ENCODE results near the gene RFX1.

Gene RFX1

GRCh38 chr19:13990085-13990484 lies 16.0 kb downstream of the RFX1 start:
- peaks cover 44% of the 10 kb centered on the region for H3K36me3 ChIP-seq
- no peak overlapping the region for H3K27ac ChIP-seq
- H3K27me3 ChIP-seq, result no peaks in the 10 kb centered on the region
- H3K4me3 ChIP-seq (ENCODE audit: low read depth in 1 of 2, low read length in 1 of 2), result no peak overlapping the region
- H3K4me1 ChIP-seq (ENCODE audit: control insufficient read depth in 1 of 2, insufficient read depth in 1 of 2, low read depth in 1 of 2, low read length in 1 of 2), result peaks cover 24 to 26% of the 10 kb centered on the region in 2 experiments
- H3K9me3 ChIP-seq, result no peaks in the 10 kb centered on the region
- no peak for TF ChIP-seq CTCF (IDR thresholded peaks at IDR 0.05)

- TF ChIP-seq CTCF (IDR thresholded peaks at IDR 0.05), result no peak
- Histone ChIP-seq H3K36me3 (peaks cover 44% of the 10 kb centered on the region), H3K4me3 (ENCODE audit: low read depth in 1 of 2, low read length in 1 of 2) (no peak overlapping the region), H3K4me1 (ENCODE audit: control insufficient read depth in 1 of 2, insufficient read depth in 1 of 2, low read depth in 1 of 2, low read length in 1 of 2) (peaks cover 24 to 26% of the 10 kb centered on the region in 2 experiments), H3K9me3 (no peaks in the 10 kb centered on the region), H3K27me3 (no peaks in the 10 kb centered on the region), H3K27ac (no peak overlapping the region)
Measured at GRCh38 chr19:13989487-13989886, 16.6 kb downstream of the RFX1 start.

- Histone ChIP-seq H3K36me3 (peaks cover 43% of the 10 kb centered on the region), H3K4me3 (ENCODE audit: low read depth in 1 of 2, low read length in 1 of 2) (peak overlapping the region; percentile 12 to 37), H3K27ac (peak overlapping the region; percentile 84), H3K27me3 (no peaks in the 10 kb centered on the region), H3K4me1 (ENCODE audit: control insufficient read depth in 1 of 2, insufficient read depth in 1 of 2, low read depth in 1 of 2, low read length in 1 of 2) (peaks cover 24 to 26% of the 10 kb centered on the region in 2 experiments), H3K9me3 (no peaks in the 10 kb centered on the region)
- TF ChIP-seq CTCF (IDR thresholded peaks at IDR 0.05), result no peak
Measured at GRCh38 chr19:13987101-13987890, 18.8 kb downstream of the RFX1 start.

GRCh38 chr19:13986348-13986904 lies 19.7 kb downstream of the RFX1 start:
- Histone ChIP-seq H3K27ac (peak overlapping the region; percentile 84), H3K36me3 (peaks cover 43% of the 10 kb centered on the region), H3K4me1 (ENCODE audit: control insufficient read depth in 1 of 2, insufficient read depth in 1 of 2, low read depth in 1 of 2, low read length in 1 of 2) (peaks cover 24 to 26% of the 10 kb centered on the region in 2 experiments), H3K27me3 (no peaks in the 10 kb centered on the region), H3K9me3 (no peaks in the 10 kb centered on the region), H3K4me3 (ENCODE audit: low read depth in 1 of 2, low read length in 1 of 2) (peak overlapping the region; percentile 12 to 37)
- no peak for TF ChIP-seq CTCF (IDR thresholded peaks at IDR 0.05)

- Histone ChIP-seq H3K9me3 (no peaks in the 10 kb centered on the region), H3K4me1 (ENCODE audit: control insufficient read depth in 1 of 2, insufficient read depth in 1 of 2, low read depth in 1 of 2, low read length in 1 of 2) (peaks cover 24 to 26% of the 10 kb centered on the region in 2 experiments), H3K4me3 (ENCODE audit: low read depth in 1 of 2, low read length in 1 of 2) (peak overlapping the region; percentile 12 to 37), H3K27me3 (no peaks in the 10 kb centered on the region), H3K36me3 (peaks cover 43% of the 10 kb centered on the region), H3K27ac (peak overlapping the region; percentile 84)
- TF ChIP-seq CTCF (IDR thresholded peaks at IDR 0.05), result no peak
Measured at GRCh38 chr19:13985771-13986347, 20.3 kb downstream of the RFX1 start.
